MM.1S (cell line): ENCODE data around the gene PRRT1.

Experiments
- CTCF ChIP-seq: fragments of 300-600 bp; sonication (generic); IDR thresholded peaks from 2 replicates; pipeline ENCODE4 v1.5.1; 2016; ENCODE audit warnings: antibody characterized with exemption, low read length, mixed read lengths
- EZH2 ChIP-seq: fragments of 300-600 bp; sonication (generic); optimal IDR thresholded peaks from 2 replicates; pipeline ENCODE3; 2017; ENCODE audit warnings: low read depth, mild to moderate bottlenecking, antibody characterized with exemption, low read length, mixed read lengths
- EZH2phosphoT487 ChIP-seq: fragments of 300-600 bp; sonication (generic); IDR thresholded peaks from 2 replicates; pipeline ENCODE4 v1.6.1; 2018; ENCODE audit warnings: antibody characterized with exemption, low read length

DNA sequence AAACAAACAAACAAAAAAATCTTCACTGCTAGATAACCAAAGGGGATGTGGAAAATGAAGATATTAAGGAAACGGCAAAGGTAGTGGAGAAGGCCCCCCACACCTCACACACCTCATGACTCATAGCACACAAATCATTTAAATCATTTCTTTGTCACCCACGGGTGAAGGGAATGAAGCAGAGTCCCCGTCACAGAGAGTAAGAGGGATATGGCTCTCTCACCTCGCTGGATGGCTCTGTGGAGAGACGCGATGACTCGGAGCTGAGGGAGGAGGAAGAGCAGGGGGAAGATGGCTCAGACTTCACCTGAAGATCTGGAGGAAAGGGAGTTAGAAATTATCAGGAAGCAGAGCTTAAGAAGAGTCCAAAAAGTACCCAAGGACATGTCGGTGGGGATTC is 24.9 kb downstream of the PRRT1 start:
- TF ChIP-seq CTCF, result no peak
- no peak for TF ChIP-seq EZH2
- no peak for TF ChIP-seq EZH2phosphoT487
